ENCODE data around the gene TTC6.

GRCh38 chr14:37594971-37595808 is at the start of gene TTC6, which contains the start of gene FOXA1:
- TF ChIP-seq POLR2AphosphoS5 (IDR thresholded peaks at IDR 0.05; ENCODE audit: low read depth, low read length) (no peak), POLR2A (IDR thresholded peaks at IDR 0.05; ENCODE audit: low read depth, low read length) (no peak)

Data from GM12892 (cell line).